ENCODE measurements around the gene HPF1. TPM values are rescaled to one million over a fixed set of nuclear protein-coding genes. Genes with fewer than 3 reads are reported as not detected.

HPF1 gene
- total and polyA plus RNA-seq, 2 of the 8 experiments (the other 6 are each of a cell fraction or from before 2014, with no cell fraction given), result 14.1 to 32.5 TPM

DNA sequence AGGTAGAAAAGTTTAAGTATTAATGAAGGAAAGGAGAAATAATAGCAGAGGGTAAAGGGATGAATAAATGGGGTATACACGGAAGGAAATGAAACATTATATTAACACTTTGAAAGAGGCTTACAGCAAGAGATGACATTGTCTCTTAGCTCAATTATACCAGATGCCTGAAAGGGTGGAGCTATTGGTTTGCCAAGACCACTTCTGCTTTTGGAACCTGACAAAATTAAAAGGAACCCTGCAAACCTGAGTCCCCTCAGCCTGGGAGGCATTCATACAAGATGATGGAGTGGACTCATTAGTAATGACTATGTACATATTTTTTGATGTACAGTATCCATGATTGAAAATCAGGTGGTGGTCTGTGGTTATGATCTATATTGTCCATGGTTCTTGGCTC lies 45.1 kb upstream of the HPF1 start (continued):
- TF ChIP-seq, protein P1, sequence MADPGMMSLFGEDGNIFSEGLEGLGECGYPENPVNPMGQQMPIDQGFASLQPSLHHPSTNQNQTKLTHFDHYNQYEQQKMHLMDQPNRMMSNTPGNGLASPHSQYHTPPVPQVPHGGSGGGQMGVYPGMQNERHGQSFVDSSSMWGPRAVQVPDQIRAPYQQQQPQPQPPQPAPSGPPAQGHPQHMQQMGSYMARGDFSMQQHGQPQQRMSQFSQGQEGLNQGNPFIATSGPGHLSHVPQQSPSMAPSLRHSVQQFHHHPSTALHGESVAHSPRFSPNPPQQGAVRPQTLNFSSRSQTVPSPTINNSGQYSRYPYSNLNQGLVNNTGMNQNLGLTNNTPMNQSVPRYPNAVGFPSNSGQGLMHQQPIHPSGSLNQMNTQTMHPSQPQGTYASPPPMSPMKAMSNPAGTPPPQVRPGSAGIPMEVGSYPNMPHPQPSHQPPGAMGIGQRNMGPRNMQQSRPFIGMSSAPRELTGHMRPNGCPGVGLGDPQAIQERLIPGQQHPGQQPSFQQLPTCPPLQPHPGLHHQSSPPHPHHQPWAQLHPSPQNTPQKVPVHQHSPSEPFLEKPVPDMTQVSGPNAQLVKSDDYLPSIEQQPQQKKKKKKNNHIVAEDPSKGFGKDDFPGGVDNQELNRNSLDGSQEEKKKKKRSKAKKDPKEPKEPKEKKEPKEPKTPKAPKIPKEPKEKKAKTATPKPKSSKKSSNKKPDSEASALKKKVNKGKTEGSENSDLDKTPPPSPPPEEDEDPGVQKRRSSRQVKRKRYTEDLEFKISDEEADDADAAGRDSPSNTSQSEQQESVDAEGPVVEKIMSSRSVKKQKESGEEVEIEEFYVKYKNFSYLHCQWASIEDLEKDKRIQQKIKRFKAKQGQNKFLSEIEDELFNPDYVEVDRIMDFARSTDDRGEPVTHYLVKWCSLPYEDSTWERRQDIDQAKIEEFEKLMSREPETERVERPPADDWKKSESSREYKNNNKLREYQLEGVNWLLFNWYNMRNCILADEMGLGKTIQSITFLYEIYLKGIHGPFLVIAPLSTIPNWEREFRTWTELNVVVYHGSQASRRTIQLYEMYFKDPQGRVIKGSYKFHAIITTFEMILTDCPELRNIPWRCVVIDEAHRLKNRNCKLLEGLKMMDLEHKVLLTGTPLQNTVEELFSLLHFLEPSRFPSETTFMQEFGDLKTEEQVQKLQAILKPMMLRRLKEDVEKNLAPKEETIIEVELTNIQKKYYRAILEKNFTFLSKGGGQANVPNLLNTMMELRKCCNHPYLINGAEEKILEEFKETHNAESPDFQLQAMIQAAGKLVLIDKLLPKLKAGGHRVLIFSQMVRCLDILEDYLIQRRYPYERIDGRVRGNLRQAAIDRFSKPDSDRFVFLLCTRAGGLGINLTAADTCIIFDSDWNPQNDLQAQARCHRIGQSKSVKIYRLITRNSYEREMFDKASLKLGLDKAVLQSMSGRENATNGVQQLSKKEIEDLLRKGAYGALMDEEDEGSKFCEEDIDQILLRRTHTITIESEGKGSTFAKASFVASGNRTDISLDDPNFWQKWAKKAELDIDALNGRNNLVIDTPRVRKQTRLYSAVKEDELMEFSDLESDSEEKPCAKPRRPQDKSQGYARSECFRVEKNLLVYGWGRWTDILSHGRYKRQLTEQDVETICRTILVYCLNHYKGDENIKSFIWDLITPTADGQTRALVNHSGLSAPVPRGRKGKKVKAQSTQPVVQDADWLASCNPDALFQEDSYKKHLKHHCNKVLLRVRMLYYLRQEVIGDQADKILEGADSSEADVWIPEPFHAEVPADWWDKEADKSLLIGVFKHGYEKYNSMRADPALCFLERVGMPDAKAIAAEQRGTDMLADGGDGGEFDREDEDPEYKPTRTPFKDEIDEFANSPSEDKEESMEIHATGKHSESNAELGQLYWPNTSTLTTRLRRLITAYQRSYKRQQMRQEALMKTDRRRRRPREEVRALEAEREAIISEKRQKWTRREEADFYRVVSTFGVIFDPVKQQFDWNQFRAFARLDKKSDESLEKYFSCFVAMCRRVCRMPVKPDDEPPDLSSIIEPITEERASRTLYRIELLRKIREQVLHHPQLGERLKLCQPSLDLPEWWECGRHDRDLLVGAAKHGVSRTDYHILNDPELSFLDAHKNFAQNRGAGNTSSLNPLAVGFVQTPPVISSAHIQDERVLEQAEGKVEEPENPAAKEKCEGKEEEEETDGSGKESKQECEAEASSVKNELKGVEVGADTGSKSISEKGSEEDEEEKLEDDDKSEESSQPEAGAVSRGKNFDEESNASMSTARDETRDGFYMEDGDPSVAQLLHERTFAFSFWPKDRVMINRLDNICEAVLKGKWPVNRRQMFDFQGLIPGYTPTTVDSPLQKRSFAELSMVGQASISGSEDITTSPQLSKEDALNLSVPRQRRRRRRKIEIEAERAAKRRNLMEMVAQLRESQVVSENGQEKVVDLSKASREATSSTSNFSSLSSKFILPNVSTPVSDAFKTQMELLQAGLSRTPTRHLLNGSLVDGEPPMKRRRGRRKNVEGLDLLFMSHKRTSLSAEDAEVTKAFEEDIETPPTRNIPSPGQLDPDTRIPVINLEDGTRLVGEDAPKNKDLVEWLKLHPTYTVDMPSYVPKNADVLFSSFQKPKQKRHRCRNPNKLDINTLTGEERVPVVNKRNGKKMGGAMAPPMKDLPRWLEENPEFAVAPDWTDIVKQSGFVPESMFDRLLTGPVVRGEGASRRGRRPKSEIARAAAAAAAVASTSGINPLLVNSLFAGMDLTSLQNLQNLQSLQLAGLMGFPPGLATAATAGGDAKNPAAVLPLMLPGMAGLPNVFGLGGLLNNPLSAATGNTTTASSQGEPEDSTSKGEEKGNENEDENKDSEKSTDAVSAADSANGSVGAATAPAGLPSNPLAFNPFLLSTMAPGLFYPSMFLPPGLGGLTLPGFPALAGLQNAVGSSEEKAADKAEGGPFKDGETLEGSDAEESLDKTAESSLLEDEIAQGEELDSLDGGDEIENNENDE (IDR thresholded peaks at IDR 0.05; ENCODE audit: insufficient replicate concordance, low read length), result no peak
- TF ChIP-seq, protein P2, sequence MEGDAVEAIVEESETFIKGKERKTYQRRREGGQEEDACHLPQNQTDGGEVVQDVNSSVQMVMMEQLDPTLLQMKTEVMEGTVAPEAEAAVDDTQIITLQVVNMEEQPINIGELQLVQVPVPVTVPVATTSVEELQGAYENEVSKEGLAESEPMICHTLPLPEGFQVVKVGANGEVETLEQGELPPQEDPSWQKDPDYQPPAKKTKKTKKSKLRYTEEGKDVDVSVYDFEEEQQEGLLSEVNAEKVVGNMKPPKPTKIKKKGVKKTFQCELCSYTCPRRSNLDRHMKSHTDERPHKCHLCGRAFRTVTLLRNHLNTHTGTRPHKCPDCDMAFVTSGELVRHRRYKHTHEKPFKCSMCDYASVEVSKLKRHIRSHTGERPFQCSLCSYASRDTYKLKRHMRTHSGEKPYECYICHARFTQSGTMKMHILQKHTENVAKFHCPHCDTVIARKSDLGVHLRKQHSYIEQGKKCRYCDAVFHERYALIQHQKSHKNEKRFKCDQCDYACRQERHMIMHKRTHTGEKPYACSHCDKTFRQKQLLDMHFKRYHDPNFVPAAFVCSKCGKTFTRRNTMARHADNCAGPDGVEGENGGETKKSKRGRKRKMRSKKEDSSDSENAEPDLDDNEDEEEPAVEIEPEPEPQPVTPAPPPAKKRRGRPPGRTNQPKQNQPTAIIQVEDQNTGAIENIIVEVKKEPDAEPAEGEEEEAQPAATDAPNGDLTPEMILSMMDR (IDR thresholded peaks at IDR 0.05; ENCODE audit: control extremely low read depth in 1 of 3, insufficient read depth in 1 of 3, low read depth in 1 of 3, low read length in 3 of 3), result no peak
